HEK293 (cell line): Measurements from ENCODE around the gene DOK3.

ENCODE experiments used
- CTCF ChIA-PET: fragments of 350-600 bp; formaldehyde crosslinking; extraction: SDS; loops from one replicate; lab custom pipeline; 2021; ENCODE audit warnings: antibody characterized with exemption; lab: Yijun Ruan, JAX
- POLR2A ChIA-PET: fragments of 300-600 bp; formaldehyde crosslinking; extraction: SDS; loops from one replicate; lab custom pipeline; 2020; ENCODE audit warnings: antibody characterized with exemption, inconsistent platforms; lab: Yijun Ruan, JAX
- H3K27ac ChIP-seq: fragments of 200-500 bp; sonication (Bioruptor generic); 2 replicates; pipeline ENCODE4 v1.5.1; 2014; ENCODE audit warnings: low read depth, low read length, control low read depth, inconsistent platforms; ENCODE audit errors: extremely low read depth
- H3K36me3 ChIP-seq, 2 experiments: fragments of 200-500 bp in 1 of 2; sonication (Bioruptor generic) in 1 of 2; 1 replicate in 1 of 2; 2 replicates in 1 of 2; pipeline ENCODE4 v1.5.1; 2014 to 2017; ENCODE audit warnings: inconsistent platforms in 2 of 2, low read length in 2 of 2; ENCODE audit not compliant: control insufficient read depth in 2 of 2, insufficient read depth in 1 of 2
- H3K4me1 ChIP-seq: fragments of 200-500 bp; sonication (Bioruptor generic); 2 replicates; pipeline ENCODE4 v1.5.1; 2014; ENCODE audit warnings: mild to moderate bottlenecking, low read length, inconsistent platforms; ENCODE audit not compliant: control insufficient read depth, insufficient read depth
- H3K4me3 ChIP-seq: 2 replicates; pipeline ENCODE4 v1.5.1; 2011; ENCODE audit warnings: low read depth, mild to moderate bottlenecking, control low read depth, low read length, moderate library complexity
- H3K9me3 ChIP-seq: fragments of 200-500 bp; sonication (Bioruptor generic); 2 replicates; pipeline ENCODE4 v1.5.1; 2014; ENCODE audit warnings: low read depth, low read length, inconsistent platforms; ENCODE audit not compliant: control insufficient read depth, insufficient read depth
- BCL11A ChIP-seq: fragments of 450-650 bp; formaldehyde crosslinking; IDR thresholded peaks from 2 replicates; pipeline ENCODE4 v1.5.1; 2016; ENCODE audit warnings: low read depth, missing biosample characterization, missing genetic modification characterization
- EGR2 ChIP-seq: fragments of 450-650 bp; formaldehyde crosslinking; IDR thresholded peaks from 2 replicates; pipeline ENCODE4 v1.5.1; 2016; ENCODE audit warnings: low read depth, missing biosample characterization, missing genetic modification characterization
- GLIS2 ChIP-seq: fragments of 450-650 bp; formaldehyde crosslinking; IDR thresholded peaks from 2 replicates; pipeline ENCODE4 v1.5.1; 2016; ENCODE audit warnings: missing biosample characterization, missing genetic modification characterization
- HIC1 ChIP-seq: fragments of 450-650 bp; formaldehyde crosslinking; IDR thresholded peaks from 2 replicates; pipeline ENCODE4 v1.5.1; 2016; ENCODE audit warnings: missing biosample characterization, missing genetic modification characterization
- KLF1 ChIP-seq: fragments of 450-650 bp; formaldehyde crosslinking; IDR thresholded peaks from 2 replicates; pipeline ENCODE4 v1.5.1; 2016; ENCODE audit warnings: missing biosample characterization, missing genetic modification characterization
- PRDM1 ChIP-seq: fragments of 450-650 bp; formaldehyde crosslinking; IDR thresholded peaks from 2 replicates; pipeline ENCODE4; 2016; ENCODE audit warnings: missing biosample characterization, missing genetic modification characterization
- SCRT2 ChIP-seq: fragments of 450-650 bp; formaldehyde crosslinking; IDR thresholded peaks from 2 replicates; pipeline ENCODE4 v1.5.1; 2016; ENCODE audit warnings: missing biosample characterization, missing genetic modification characterization
- ZFHX2 ChIP-seq: fragments of 450-650 bp; formaldehyde crosslinking; conservative IDR thresholded peaks from 2 replicates; pipeline ENCODE4 v1.5.1; 2016; ENCODE audit warnings: missing biosample characterization, missing genetic modification characterization
- ZFP37 ChIP-seq: fragments of 450-650 bp; formaldehyde crosslinking; IDR thresholded peaks from 2 replicates; pipeline ENCODE4 v1.5.1; 2016; ENCODE audit warnings: missing biosample characterization, missing genetic modification characterization
- ZFP41 ChIP-seq: fragments of 450-650 bp; formaldehyde crosslinking; IDR thresholded peaks from 2 replicates; pipeline ENCODE4 v1.5.1; 2016; ENCODE audit warnings: missing biosample characterization, missing genetic modification characterization, borderline replicate concordance
- ZNF114 ChIP-seq: fragments of 450-650 bp; formaldehyde crosslinking; IDR thresholded peaks from 2 replicates; pipeline ENCODE4 v1.5.0; 2017; ENCODE audit warnings: missing biosample characterization, missing genetic modification characterization
- ZNF18 ChIP-seq: fragments of 450-650 bp; formaldehyde crosslinking; IDR thresholded peaks from 2 replicates; pipeline ENCODE4 v1.5.1; 2016; ENCODE audit warnings: missing biosample characterization, missing genetic modification characterization
- ZNF19 ChIP-seq: fragments of 450-650 bp; formaldehyde crosslinking; IDR thresholded peaks from 2 replicates; pipeline ENCODE4; 2016; ENCODE audit warnings: missing biosample characterization, missing genetic modification characterization, low read depth
- ZNF302 ChIP-seq: fragments of 450-650 bp; formaldehyde crosslinking; IDR thresholded peaks from 2 replicates; pipeline ENCODE4 v1.5.1; 2016; ENCODE audit warnings: missing biosample characterization, missing genetic modification characterization, low read depth
- ZNF324 ChIP-seq: fragments of 450-650 bp; formaldehyde crosslinking; IDR thresholded peaks from 2 replicates; pipeline ENCODE4 v1.5.1; 2016; ENCODE audit warnings: missing biosample characterization, missing genetic modification characterization
- ZNF366 ChIP-seq: fragments of 450-650 bp; formaldehyde crosslinking; conservative IDR thresholded peaks from 2 replicates; pipeline ENCODE4 v1.5.1; 2016; ENCODE audit warnings: missing biosample characterization, missing genetic modification characterization
- ZNF37A ChIP-seq: fragments of 450-650 bp; IDR thresholded peaks from 2 replicates; pipeline ENCODE4 v1.5.1; 2018; ENCODE audit warnings: missing biosample characterization, missing genetic modification characterization
- ZNF473 ChIP-seq: fragments of 450-650 bp; formaldehyde crosslinking; IDR thresholded peaks from 2 replicates; pipeline ENCODE4 v1.5.1; 2017; ENCODE audit warnings: missing biosample characterization, missing genetic modification characterization
- ZNF529 ChIP-seq: fragments of 450-650 bp; formaldehyde crosslinking; IDR thresholded peaks from 2 replicates; pipeline ENCODE4 v1.5.1; 2017; ENCODE audit warnings: missing genetic modification characterization, missing biosample characterization; ENCODE audit not compliant: insufficient replicate concordance
- ZNF624 ChIP-seq: fragments of 450-650 bp; formaldehyde crosslinking; IDR thresholded peaks from 2 replicates; pipeline ENCODE4 v1.5.1; 2017; ENCODE audit warnings: missing biosample characterization, missing genetic modification characterization
- ZNF658 ChIP-seq: fragments of 450-650 bp; formaldehyde crosslinking; IDR thresholded peaks from 2 replicates; pipeline ENCODE4; 2016; ENCODE audit warnings: missing biosample characterization, missing genetic modification characterization
- ZNF76 ChIP-seq: fragments of 450-650 bp; formaldehyde crosslinking; IDR thresholded peaks from 2 replicates; pipeline ENCODE4; 2016; ENCODE audit warnings: low read depth, missing biosample characterization, missing genetic modification characterization, borderline replicate concordance
- ZNF777 ChIP-seq: fragments of 450-650 bp; formaldehyde crosslinking; IDR thresholded peaks from 2 replicates; pipeline ENCODE4 v1.5.1; 2017; ENCODE audit warnings: missing biosample characterization, missing genetic modification characterization, borderline replicate concordance
- ZSCAN5A ChIP-seq: fragments of 450-650 bp; formaldehyde crosslinking; IDR thresholded peaks from 2 replicates; pipeline ENCODE4 v1.5.1; 2016; ENCODE audit warnings: missing biosample characterization, missing genetic modification characterization
- TF ChIP-seq, protein P1 (sequence below): fragments of 450-650 bp; formaldehyde crosslinking; IDR thresholded peaks from 2 replicates; pipeline ENCODE4 v1.5.1; 2016; ENCODE audit warnings: missing biosample characterization, missing genetic modification characterization
- TF ChIP-seq, protein P2 (sequence below): fragments of 450-650 bp; IDR thresholded peaks from 2 replicates; pipeline ENCODE4 v1.5.1; 2018; ENCODE audit warnings: missing biosample characterization, missing genetic modification characterization

Gene DOK3

GRCh38 chr5:177490992-177491391, 18.6 kb downstream of the DOK3 start (continued):
- TF ChIP-seq HIC1 (tag by site-specific recombination) (0 out of 2 replicates have a peak, but pooled peaks have one; percentile 19), ZNF658 (tag by site-specific recombination) (no peak), ZFP37 (tag by site-specific recombination) (no peak), GLIS2 (tag by site-specific recombination) (peak; percentile 57; the same call in 1 of the 2 replicates), ZNF473 (tag by site-specific recombination) (no peak), EGR2 (tag by site-specific recombination) (peak; percentile 91), ZFHX2 (tag by site-specific recombination) (peak; percentile 58), ZFP41 (no peak), ZNF302 (tag by site-specific recombination) (no peak), ZNF777 (no peak), ZNF18 (tag by site-specific recombination) (no peak), KLF1 (tag by site-specific recombination) (peak; percentile 99), ZNF624 (tag by site-specific recombination) (no peak), ZNF529 (tag by site-specific recombination) (no peak), ZNF114 (tag by site-specific recombination) (no peak), SCRT2 (tag by site-specific recombination) (no peak), ZNF76 (tag by site-specific recombination) (no peak)
- TF ChIP-seq, protein P1, sequence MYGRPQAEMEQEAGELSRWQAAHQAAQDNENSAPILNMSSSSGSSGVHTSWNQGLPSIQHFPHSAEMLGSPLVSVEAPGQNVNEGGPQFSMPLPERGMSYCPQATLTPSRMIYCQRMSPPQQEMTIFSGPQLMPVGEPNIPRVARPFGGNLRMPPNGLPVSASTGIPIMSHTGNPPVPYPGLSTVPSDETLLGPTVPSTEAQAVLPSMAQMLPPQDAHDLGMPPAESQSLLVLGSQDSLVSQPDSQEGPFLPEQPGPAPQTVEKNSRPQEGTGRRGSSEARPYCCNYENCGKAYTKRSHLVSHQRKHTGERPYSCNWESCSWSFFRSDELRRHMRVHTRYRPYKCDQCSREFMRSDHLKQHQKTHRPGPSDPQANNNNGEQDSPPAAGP (tag by site-specific recombination), result peak; percentile 91; the same call in 1 of the 2 replicates

DNA sequence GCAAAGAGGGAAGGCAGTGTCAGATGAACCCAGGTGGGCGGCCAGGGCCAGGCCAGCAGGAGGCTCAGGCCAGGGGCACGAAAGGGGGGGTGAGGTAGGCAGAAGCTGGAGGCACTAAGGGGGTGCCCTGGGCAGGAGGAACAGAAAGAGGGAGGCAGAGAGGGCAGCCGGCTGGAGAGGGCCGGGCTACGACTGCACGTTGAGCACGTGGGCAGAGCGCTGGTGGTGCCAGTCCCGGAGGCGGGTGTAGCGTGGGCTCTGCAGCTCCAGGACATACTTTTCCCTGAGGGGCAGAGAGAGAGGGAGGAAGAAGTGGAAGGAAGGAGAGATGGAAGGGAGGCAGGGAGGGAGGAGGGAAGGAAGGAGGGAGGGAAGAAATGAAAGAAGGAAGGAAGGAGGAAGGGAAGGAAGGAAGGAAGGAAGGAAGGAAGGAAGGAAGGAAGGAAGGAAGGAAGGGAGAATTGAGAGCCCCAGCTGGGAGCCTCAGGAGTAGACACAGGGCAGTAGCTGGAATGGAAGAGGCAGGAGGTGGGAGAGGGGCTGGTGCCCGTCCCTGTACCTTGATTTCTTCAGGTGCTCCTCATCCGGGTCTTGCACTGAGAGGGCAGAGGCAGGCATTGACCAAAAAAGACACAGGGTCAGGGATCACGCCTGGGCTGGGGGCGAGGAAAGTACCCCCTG, 19.2 kb downstream of the DOK3 start:
- ChIA-PET CTCF (interaction anchor here (0.7 to 3.3 kb wide), 5 partner anchors 9 to 35 kb away, joined by 4 to 20 read pairs (median 7); no protein-coding TSS in a partner anchor), POLR2A (interaction anchor here (0.6 kb wide), 1 partner anchor 206 kb away, joined by 5 read pairs; no protein-coding TSS in a partner anchor)
- TF ChIP-seq, protein P2, sequence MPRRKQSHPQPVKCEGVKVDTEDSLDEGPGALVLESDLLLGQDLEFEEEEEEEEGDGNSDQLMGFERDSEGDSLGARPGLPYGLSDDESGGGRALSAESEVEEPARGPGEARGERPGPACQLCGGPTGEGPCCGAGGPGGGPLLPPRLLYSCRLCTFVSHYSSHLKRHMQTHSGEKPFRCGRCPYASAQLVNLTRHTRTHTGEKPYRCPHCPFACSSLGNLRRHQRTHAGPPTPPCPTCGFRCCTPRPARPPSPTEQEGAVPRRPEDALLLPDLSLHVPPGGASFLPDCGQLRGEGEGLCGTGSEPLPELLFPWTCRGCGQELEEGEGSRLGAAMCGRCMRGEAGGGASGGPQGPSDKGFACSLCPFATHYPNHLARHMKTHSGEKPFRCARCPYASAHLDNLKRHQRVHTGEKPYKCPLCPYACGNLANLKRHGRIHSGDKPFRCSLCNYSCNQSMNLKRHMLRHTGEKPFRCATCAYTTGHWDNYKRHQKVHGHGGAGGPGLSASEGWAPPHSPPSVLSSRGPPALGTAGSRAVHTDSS (tag by site-specific recombination), result no peak
- TF ChIP-seq BCL11A (tag by site-specific recombination), result no peak
- no peak for TF ChIP-seq ZSCAN5A
- peak; percentile 95 for TF ChIP-seq EGR2 (tag by site-specific recombination)
- peak; percentile 92 for TF ChIP-seq ZFHX2 (tag by site-specific recombination)
- peak; percentile 98 for TF ChIP-seq ZNF366 (tag by site-specific recombination)
- TF ChIP-seq ZNF37A (tag by site-specific recombination), result no peak
- no peak for TF ChIP-seq PRDM1
- TF ChIP-seq ZNF19 (tag by site-specific recombination), result no peak
- TF ChIP-seq ZNF324 (tag by site-specific recombination), result no peak
- Histone ChIP-seq H3K27ac (no peak overlapping the region), H3K9me3 (no peaks in the 10 kb centered on the region), H3K36me3 (peaks cover 16 to 76% of the 10 kb centered on the region in 2 experiments; a peak in 2 of 3 replicates), H3K4me1 (peaks cover 11% of the 10 kb centered on the region), H3K4me3 (no peak overlapping the region)
